Hepatocyte (in vitro differentiated cells): Measurements from ENCODE around the gene COL11A2.

Experiments
- CTCF ChIP-seq: fragments of 200-600 bp; sonication (generic); IDR thresholded peaks from 2 replicates; pipeline ENCODE4 v1.5.1; 2016; ENCODE audit warnings: antibody characterized with exemption, mild to moderate bottlenecking; ENCODE audit not compliant: poor library complexity
- EZH2phosphoT487 ChIP-seq: fragments of 200-600 bp; sonication (generic); IDR thresholded peaks from one replicate; pipeline ENCODE4 v1.6.1; 2018; ENCODE audit warnings: antibody characterized with exemption, mild to moderate bottlenecking, low read depth, moderate library complexity; ENCODE audit not compliant: unreplicated experiment, severe bottlenecking

- TF ChIP-seq EZH2phosphoT487 = no peak
- TF ChIP-seq CTCF = no peak
These were observed 4.5 kb downstream of the COL11A2 start for GRCh38 chr6:33187809-33188208.
